ENCODE measurements around the gene NRCAM.

Gene NRCAM

GRCh38 chr7:108335269-108335918, 120.8 kb downstream of the NRCAM start:
- DNase-seq: no peak

GRCh38 chr7:108332937-108333336, 123.3 kb downstream of the NRCAM start:
- DNase-seq: no peak

- no peak for DNase-seq
These were observed 124.3 kb downstream of the NRCAM start for GRCh38 chr7:108331971-108332370.

- no peak for DNase-seq
These were observed 126.0 kb downstream of the NRCAM start for GRCh38 chr7:108330227-108330626.

DNA sequence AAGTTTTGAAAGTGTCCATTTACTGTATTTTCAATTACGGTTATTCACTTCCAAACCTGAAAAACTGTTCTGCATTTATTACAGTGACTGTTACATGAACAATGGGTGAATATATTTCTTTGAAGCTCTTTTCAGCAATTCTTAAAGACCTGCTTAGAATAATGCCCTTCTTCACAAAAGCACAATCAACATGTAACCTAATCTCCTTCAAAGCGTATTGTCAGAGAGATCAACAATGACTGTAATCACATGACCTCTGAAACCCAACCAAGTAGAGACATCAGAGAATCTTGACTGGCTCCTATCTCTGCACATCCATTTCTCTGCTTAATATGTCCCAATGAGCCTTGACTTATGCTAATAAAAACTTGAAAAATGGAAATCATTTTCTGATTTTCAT, 126.7 kb downstream of the NRCAM start:
- DNase-seq: no peak

GRCh38 chr7:108328174-108328651, 128.0 kb downstream of the NRCAM start:
- no peak for DNase-seq

DNA sequence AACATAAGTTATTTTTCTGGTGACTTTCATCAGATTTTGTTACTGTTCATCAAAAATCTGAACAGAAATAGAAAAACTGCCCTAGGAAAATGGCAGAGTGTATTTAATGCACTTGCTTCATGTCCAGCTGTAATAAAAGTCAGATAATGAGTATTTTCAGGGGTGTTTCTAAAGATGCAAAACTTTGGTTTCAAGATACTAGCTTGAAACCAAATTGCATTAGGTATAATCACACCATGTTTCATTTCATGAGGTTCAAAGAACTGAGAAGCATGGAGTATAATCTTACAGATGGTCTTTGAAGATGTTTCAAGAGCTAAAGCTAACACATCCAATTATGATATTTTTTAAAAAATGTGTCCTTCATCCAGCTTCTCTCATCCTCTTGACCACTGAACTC, 128.9 kb downstream of the NRCAM start:
- no peak for DNase-seq

GRCh38 chr7:108326938-108327337, 129.3 kb downstream of the NRCAM start:
- DNase-seq: no peak

DNA sequence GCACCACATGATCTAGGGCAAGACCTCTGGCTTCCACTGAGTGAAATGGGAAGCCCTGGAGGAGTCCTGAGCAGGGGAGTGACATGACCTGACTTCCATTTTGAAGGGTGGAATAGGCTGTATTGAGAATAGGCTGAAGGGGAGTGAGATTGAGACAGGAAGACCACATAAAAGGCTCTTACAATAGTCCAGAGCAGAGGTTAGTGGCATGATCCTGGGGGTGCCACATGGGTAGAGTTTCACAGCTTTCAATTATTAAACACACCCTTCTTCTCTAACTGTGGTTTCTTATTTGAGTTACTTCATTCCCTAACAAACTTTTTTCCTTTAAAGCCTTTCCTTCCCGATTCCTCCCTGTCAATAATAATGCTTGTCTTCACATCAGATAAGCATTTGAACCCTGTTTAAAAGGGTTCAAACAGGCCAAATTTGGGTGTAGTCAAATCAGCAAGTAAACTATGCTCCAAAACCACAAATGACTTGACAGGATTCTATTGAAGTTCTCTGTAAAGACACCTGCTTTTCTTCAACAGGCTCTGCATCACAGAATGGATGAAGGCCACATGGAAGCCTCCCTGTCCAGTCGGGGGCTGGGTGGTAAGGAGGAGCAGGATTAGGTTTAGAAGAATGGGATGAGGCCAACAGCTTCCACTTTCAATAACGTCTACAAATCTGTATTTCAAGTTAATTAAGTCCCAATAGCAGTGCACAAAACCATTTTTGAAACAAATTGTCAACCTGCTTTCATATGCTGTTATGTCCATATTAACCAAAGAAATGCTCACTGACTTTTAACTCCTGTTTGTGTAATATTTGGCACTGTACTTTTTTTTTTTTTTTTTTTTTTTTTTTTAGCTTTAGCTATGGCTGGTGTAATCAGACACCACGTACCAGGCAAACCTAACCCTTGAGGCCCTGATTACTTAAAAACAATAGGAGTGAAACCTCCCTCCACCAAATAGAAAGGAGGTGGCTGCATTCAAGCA, 131.9 kb downstream of the NRCAM start:
- no peak for DNase-seq

DNA sequence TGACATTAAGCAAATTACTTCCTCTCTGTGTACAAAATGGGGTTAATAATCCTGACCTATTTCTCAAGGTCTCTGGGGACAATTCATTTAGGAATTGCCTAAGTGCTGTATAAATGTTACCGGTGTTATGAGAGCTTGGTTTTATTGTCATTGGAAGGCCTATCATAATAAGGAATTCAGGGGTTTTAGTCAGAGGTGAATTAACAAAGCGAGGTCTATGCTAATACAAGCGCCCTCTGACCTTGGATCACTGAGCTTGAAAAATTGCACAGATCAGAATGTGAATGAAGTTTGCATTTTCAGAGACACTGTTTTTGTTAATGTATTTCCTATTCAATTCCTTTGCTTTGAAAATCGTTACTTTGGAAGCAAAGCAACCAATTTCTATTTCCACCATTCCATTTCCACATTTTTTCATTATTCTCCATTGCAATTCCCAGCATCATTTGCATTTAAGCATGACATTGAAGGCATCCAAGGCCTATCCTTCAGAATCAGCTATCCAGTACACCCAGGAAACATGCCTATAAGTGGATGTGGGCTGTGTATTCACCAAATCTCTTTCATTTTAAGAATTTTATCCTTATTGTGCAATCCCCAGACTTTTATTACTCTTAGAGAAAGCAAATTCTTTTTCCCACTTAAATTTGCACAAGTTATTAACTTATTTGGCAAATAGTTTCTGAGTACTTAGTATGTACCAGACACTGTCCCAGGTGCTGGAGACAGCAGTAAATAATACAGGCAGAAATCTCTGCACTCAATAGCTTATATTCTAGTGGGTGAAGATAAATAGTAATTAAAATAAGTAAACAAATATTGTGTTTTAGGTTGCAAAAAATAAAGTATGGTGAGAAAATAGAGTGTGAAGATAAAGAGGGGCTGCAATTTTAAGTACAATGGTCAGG, 133.1 kb downstream of the NRCAM start:
- no peak for DNase-seq

DNA sequence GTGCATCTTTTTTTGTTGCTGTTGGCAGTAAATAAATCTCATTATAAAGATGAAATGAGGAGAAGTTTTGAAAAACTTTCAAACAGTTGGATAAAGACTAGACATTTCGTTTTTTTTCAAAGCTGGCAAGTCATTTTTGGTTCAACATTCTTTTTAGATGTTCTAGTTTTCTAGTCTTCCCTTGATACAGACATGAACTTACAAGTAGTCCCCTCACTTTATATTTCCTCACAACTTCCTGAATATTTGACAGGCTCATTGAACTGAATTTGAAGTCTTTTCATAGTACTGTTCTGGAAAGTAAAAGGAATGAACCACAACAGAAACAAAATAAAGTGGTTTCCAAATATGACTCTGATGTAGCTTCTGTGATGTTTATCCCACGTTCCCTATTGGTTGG, 134.2 kb downstream of the NRCAM start:
- no peak for DNase-seq

- no peak for DNase-seq
These were observed 134.9 kb downstream of the NRCAM start for GRCh38 chr7:108321359-108321758.

GRCh38 chr7:108316708-108317107, 139.5 kb downstream of the NRCAM start:
- DNase-seq: no peak

- no peak for DNase-seq
These were observed 141.7 kb downstream of the NRCAM start for GRCh38 chr7:108314551-108314950.

- no peak for DNase-seq
These were observed 142.2 kb downstream of the NRCAM start for GRCh38 chr7:108314049-108314448.

GRCh38 chr7:108313086-108313485, 143.2 kb downstream of the NRCAM start:
- DNase-seq: no peak

DNA sequence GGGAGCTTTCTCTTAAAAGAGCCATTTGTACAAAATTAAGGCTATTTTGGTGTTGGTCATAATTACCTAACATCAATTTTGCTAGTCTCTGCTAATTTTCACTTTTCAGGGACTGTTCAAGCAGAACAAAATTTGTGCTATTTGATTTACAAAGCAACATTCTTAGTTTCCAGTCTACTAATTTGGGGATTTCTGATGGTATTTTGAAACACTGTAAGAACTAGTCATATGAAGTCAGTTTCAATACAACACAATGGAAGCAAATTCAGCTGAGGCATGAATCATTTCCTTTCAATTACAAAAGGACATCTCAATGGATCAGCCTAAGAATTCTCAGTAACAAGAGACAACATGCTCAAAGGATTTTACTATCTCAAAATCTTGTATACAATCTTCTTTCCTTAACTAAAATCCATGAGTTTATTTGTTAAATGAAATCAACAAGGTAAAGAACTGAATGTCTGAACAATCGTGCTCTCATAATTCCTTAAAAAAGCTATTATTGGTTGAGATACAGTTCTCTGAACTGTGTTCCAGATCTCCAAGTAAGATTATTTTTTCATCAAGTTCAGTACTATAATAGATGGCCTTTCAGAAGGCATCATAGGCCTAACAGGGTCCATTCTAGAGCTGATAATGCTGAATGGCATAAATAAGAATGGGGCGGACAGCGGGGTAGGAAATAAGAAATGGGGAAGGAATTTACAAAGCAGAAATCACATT, 144.6 kb downstream of the NRCAM start:
- no peak for DNase-seq

GRCh38 chr7:108310351-108310750, 145.9 kb downstream of the NRCAM start:
- DNase-seq: no peak

DNA sequence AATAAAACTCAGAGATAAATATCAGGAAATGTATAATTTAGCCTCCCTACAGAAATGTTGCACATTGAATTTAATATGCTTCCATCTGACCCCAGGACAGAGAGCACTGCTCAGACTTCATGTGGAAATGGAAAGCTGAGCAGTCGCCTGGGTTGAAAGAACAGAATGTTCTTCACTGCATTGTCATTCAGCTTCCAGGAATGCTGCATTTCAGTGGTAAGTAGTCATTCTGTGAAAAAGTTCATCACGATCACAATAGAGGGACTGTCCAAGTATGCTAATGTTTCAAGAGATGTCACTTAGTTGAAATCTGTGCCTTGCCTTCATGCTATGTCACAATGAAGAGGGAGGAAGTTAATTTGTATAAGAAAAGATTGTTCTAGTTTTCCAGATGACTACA, 147.3 kb downstream of the NRCAM start:
- DNase-seq: no peak

- DNase-seq: no peak
These were observed 148.0 kb downstream of the NRCAM start for GRCh38 chr7:108308276-108308675.

- no peak for DNase-seq
These were observed 148.6 kb downstream of the NRCAM start for GRCh38 chr7:108307595-108307994.

- DNase-seq: no peak
These were observed 149.0 kb downstream of the NRCAM start for GRCh38 chr7:108307194-108307593.

Data from stimulated activated CD8-positive, alpha-beta memory T cell treated with anti-CD3 and anti-CD28 coated beads, Interleukin-4, amount 100 ng/mL, for 48 hours (primary cell).